Superior temporal gyrus (tissue), 1 donor: ENCODE data around the gene BANP.
"Not testable (repeated sequence)": the region's sequence is repeated elsewhere in the genome, so short reads cannot be mapped to it uniquely, and the experiment has no call there.

Source experiments
- DNase-seq: peaks from one replicate; pipeline ENCODE4 v3.0.0-alpha.2; 2016; ENCODE audit errors: extremely low spot score

The BANP gene

DNA sequence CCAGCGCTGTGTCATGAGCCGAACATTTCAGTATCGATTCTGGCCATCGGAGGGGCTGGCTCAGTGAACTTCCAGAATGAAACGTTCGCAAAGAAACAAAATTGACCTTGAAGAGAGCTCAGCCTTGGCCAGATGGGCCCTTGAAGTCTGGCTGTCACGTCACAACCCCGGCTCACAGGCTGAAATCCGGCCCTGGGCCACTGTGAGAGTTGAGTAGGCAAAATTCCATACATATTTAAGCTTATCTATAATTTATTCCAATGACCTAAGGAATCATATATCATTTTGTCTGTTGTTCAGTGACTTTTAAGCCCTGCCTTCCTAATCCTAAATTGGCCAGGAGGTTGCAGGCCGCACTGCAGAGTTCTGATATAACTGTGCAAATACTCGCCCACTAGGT is 170.2 kb downstream of the BANP start:
- DNase-seq = not testable (repeated sequence)

GRCh38 chr16:88121886-88122580 is 170.8 kb downstream of the BANP start:
- no peak for DNase-seq
